Central memory CD8-positive, alpha-beta T cell (primary cell): Measurements from ENCODE around the gene TRIM56.
A peak's percentile ranks its signal among the peaks of the same experiment; 100 is the strongest.
"Not testable (repeated sequence)": the region's sequence is repeated elsewhere in the genome, so short reads cannot be mapped to it uniquely, and the experiment has no call there.

Experiments used
- ATAC-seq: fragments of 150-1000 bp; cut with Tn5 transposase; replicated peaks from 2 replicates; pipeline ENCODE4 v1.10.0; 2022; ENCODE audit warnings: mild to moderate bottlenecking, moderate FRiP score, moderate number of reproducible peaks; ENCODE audit not compliant: poor library complexity, severe bottlenecking; ENCODE audit errors: extremely low read depth
- DNase-seq, 2 donors: peaks; one replicate each; pipeline ENCODE4 v3.0.0; 2021; ENCODE audit warnings: low spot score in 2 of 2
- H3K27ac Mint-ChIP-seq: one replicate; pipeline ENCODE4 v1.8.0; 2022; ENCODE audit warnings: low read depth, mild to moderate bottlenecking, moderate library complexity, mixed read lengths
- H3K27me3 Mint-ChIP-seq: one replicate; pipeline ENCODE4 v1.8.0; 2022; ENCODE audit warnings: mixed read lengths
- H3K36me3 Mint-ChIP-seq: one replicate; pipeline ENCODE4 v1.8.0; 2022; ENCODE audit warnings: mild to moderate bottlenecking, moderate library complexity, mixed read lengths; ENCODE audit not compliant: insufficient read depth
- H3K4me1 Mint-ChIP-seq: one replicate; pipeline ENCODE4 v1.8.0; 2022; ENCODE audit warnings: mixed read lengths
- H3K4me3 Mint-ChIP-seq: one replicate; pipeline ENCODE4 v1.8.0; 2022; ENCODE audit warnings: mild to moderate bottlenecking, moderate library complexity, mixed read lengths
- H3K9me3 Mint-ChIP-seq: one replicate; pipeline ENCODE4 v1.8.0; 2022; ENCODE audit warnings: mixed read lengths

TRIM56 gene

DNA sequence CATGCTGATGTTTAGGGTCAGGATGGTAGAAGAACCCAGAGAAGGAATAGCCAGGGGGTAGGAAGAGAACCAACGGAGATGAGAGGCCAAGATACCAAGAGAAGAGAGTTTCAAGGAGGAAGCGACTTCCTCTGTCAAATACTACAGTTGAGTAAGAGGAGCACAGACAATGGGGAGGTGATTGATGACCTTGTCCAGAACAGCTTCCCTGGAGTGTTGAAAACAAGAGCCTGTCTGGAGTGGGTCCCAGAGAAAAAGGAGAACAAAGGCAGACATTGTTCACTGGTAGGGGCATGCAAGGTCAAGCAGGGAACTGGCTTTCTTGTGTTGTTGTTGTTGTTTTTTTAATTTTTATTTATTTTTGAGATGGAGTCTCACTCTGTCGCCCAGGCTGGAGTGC lies 9.6 kb upstream of the TRIM56 start:
- Mint-ChIP-seq H3K9me3 (no peaks in the 10 kb centered on the region), H3K36me3 (peaks cover 2% of the 10 kb centered on the region), H3K4me1 (peaks cover 7% of the 10 kb centered on the region), H3K27ac (peak overlapping the region; percentile 3), H3K27me3 (peaks cover 19% of the 10 kb centered on the region), H3K4me3 (no peak overlapping the region)
- DNase-seq (no peak), ATAC-seq (no peak)

DNA sequence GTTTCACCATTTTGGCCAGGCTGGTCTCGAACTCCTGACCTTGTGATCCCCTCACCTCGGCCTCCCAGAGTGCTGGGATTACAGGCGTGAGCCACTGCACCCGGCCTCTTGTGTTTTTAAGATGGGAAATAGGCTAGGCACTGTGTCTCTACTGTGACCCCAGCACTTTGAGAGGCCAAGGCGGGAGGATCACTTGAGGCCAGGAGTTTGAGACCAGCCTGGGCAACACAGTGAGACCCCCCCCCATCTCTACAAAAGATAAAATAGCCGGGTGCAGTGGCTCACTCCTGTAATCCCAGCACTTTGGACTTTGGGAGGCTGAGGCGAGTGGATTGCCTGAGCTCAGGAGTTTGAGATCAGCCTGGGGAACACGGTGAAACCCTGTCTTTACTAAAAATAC lies 9.1 kb upstream of the TRIM56 start:
- not testable (repeated sequence) for DNase-seq, H3K27ac Mint-ChIP-seq, H3K36me3 Mint-ChIP-seq, H3K9me3 Mint-ChIP-seq, H3K4me3 Mint-ChIP-seq, H3K4me1 Mint-ChIP-seq, ATAC-seq
- H3K27me3 Mint-ChIP-seq, result peaks cover 16% of the 10 kb centered on the region

DNA sequence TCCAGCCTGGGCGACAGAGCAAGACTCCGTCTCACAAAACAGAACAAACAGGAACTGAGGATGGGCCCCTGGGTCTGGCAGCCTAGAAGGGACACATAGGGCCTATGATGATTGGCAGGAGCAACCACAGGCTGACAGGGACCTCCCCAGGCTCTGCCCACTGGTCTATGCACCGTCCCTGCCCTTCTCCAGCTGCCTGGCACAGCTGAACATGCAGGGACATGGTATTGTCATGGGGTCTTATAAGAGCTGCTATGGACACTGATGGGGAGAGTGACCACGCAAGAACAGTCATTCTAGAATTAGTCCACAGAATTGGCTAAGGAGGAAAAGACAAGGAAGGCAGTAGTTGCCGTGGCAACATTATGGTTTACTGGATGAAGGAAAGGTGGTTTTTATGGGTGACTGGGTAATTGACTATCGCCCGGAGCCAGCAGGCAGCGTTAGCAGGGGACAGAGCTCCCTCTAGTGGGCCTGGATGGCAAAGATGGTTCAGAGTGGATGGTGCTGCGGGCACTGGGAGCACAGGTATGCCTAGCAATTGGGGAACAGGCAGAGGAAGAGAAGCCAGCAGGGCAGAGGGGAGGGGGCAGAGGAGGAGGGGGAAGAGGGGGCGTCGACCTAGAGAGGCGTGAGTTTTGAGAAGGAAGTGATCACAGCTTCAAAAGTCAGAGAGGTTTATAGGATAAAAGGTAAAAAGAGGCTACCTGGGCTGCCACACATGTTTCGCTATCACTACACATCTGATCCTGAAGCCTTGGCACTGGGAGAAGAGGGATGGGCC lies 7.8 kb upstream of the TRIM56 start:
- H3K27me3 Mint-ChIP-seq, result peaks cover 7% of the 10 kb centered on the region
- H3K9me3 Mint-ChIP-seq, result no peaks in the 10 kb centered on the region
- no peak overlapping the region for H3K4me3 Mint-ChIP-seq
- ATAC-seq (peak; percentile 94), DNase-seq (peak; percentile 70 to 79)
- peaks cover 2% of the 10 kb centered on the region for H3K36me3 Mint-ChIP-seq
- H3K27ac Mint-ChIP-seq, result no peak overlapping the region
- H3K4me1 Mint-ChIP-seq, result peaks cover 7% of the 10 kb centered on the region

DNA sequence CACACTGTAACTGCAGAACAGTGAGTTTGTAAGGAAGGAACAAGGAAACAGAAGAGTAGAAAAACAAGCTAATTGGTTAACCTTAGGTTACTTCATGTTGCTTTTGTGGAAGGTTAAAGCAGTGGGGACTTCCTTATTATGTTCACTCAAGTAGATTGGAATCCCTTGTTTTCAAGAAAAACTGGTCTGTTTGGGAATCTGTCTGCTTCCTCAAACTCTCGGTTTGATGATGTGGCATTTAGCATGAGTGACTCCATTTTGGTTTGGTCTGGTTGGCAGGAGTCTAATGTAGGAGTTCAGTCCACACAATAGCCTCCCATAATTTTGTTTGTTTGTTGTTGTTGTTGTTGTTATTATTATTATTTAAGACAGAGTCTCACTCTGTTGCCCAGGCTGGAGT lies 3.8 kb upstream of the TRIM56 start:
- H3K27ac Mint-ChIP-seq, result no peak overlapping the region
- H3K27me3 Mint-ChIP-seq, result no peaks in the 10 kb centered on the region
- H3K9me3 Mint-ChIP-seq, result no peaks in the 10 kb centered on the region
- DNase-seq (no peak), ATAC-seq (no peak)
- peaks cover 4% of the 10 kb centered on the region for H3K36me3 Mint-ChIP-seq
- peaks cover 26% of the 10 kb centered on the region for H3K4me1 Mint-ChIP-seq
- no peak overlapping the region for H3K4me3 Mint-ChIP-seq

DNA sequence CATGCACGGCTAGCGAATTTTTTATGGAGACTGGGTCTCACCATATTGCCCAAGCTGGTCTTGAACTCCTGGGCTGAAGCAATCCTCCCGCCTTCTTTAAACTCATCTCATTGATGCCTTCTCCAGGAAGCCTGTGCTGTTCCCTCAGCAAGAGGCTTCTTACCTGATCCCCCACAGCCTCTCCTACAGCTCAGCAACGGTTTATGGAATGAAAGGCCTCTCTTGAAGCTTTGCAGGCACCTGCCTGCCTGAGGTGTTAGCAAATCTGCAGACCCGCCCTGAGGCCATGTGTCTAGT lies 468 bp upstream of the TRIM56 start:
- H3K4me3 Mint-ChIP-seq, result peak overlapping the region; percentile 98
- no peaks in the 10 kb centered on the region for H3K27me3 Mint-ChIP-seq
- ATAC-seq (no peak), DNase-seq (no peak)
- H3K36me3 Mint-ChIP-seq, result peaks cover 15% of the 10 kb centered on the region
- H3K9me3 Mint-ChIP-seq, result no peaks in the 10 kb centered on the region
- peak overlapping the region; percentile 96 for H3K27ac Mint-ChIP-seq
- peaks cover 31% of the 10 kb centered on the region for H3K4me1 Mint-ChIP-seq

DNA sequence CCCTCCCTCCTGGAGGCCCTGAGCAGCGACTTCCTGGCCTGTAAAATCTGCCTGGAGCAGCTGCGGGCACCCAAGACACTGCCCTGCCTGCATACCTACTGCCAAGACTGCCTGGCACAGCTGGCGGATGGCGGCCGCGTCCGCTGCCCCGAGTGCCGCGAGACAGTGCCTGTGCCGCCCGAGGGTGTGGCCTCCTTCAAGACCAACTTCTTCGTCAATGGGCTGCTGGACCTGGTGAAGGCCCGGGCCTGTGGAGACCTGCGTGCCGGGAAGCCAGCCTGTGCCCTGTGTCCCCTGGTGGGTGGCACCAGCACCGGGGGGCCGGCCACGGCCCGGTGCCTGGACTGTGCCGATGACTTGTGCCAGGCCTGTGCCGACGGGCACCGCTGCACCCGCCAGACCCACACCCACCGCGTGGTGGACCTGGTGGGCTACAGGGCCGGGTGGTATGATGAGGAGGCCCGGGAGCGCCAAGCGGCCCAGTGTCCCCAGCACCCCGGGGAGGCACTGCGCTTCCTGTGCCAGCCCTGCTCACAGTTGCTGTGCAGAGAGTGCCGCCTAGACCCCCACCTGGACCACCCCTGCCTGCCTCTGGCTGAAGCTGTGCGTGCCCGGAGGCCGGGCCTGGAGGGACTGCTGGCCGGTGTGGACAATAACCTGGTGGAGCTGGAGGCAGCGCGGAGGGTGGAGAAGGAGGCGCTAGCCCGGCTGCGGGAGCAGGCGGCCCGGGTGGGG lies 2.2 kb downstream of the TRIM56 start:
- no peaks in the 10 kb centered on the region for H3K9me3 Mint-ChIP-seq
- DNase-seq, result no peak
- H3K27ac Mint-ChIP-seq, result peak overlapping the region; percentile 13
- peaks cover 45% of the 10 kb centered on the region for H3K4me1 Mint-ChIP-seq
- peak overlapping the region; percentile 98 for H3K4me3 Mint-ChIP-seq
- ATAC-seq, result no peak
- H3K27me3 Mint-ChIP-seq, result no peaks in the 10 kb centered on the region
- peaks cover 30% of the 10 kb centered on the region for H3K36me3 Mint-ChIP-seq

DNA sequence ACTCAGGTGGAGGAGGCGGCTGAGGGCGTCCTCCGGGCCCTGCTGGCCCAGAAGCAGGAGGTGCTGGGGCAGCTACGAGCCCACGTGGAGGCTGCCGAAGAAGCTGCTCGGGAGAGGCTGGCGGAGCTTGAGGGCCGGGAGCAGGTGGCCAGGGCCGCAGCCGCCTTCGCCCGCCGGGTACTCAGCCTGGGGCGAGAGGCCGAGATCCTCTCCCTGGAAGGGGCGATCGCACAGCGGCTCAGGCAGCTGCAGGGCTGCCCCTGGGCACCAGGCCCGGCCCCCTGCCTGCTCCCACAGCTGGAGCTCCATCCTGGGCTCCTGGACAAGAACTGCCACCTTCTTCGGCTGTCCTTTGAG lies 2.8 kb downstream of the TRIM56 start:
- Mint-ChIP-seq H3K27ac (no peak overlapping the region), H3K4me3 (no peak overlapping the region), H3K4me1 (peaks cover 45% of the 10 kb centered on the region), H3K36me3 (peaks cover 30% of the 10 kb centered on the region), H3K27me3 (no peaks in the 10 kb centered on the region), H3K9me3 (no peaks in the 10 kb centered on the region)
- no peak for ATAC-seq
- DNase-seq, result no peak

DNA sequence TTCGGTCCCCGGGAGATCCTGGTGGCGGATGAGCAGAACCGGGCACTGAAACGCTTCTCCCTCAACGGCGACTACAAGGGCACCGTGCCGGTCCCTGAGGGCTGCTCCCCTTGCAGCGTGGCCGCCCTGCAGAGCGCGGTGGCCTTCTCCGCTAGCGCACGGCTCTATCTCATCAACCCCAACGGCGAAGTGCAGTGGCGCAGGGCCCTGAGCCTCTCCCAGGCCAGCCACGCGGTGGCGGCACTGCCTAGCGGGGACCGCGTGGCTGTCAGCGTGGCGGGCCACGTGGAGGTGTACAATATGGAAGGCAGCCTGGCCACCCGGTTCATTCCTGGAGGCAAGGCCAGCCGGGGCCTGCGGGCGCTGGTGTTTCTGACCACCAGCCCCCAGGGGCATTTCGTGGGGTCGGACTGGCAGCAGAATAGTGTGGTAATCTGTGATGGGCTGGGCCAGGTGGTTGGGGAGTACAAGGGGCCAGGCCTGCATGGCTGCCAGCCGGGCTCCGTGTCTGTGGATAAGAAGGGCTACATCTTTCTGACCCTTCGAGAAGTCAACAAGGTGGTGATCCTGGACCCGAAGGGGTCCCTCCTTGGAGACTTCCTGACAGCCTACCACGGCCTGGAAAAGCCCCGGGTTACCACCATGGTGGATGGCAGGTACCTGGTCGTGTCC lies 3.7 kb downstream of the TRIM56 start:
- ATAC-seq (no peak), DNase-seq (no peak)
- Mint-ChIP-seq H3K4me3 (peak overlapping the region; percentile 25), H3K4me1 (peaks cover 49% of the 10 kb centered on the region), H3K9me3 (no peaks in the 10 kb centered on the region), H3K27me3 (no peaks in the 10 kb centered on the region), H3K36me3 (peaks cover 30% of the 10 kb centered on the region), H3K27ac (peak overlapping the region; percentile 53)

DNA sequence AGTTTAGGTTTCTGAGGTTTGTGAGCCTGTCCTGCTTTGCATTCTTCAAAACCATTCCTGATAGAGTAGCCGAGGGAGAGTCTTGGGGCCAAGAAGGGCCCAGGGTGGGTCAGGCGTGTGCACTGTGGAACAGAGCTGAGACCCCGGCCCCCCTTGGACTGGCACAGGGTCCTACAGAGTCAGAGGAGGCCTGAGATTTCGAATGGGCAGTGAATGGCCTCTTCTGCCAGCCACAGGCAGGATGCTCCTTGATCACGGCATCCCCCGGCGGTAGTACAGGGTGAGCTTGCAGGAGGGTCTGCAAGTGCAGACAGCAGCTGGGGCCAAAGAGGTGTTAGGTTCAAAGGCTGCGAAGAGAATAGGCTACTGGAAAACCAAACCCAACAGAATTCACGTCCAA lies 4.6 kb downstream of the TRIM56 start:
- no peak for DNase-seq
- Mint-ChIP-seq H3K4me3 (peak overlapping the region; percentile 25), H3K36me3 (peaks cover 31% of the 10 kb centered on the region), H3K9me3 (no peaks in the 10 kb centered on the region), H3K27ac (peak overlapping the region; percentile 58), H3K4me1 (peaks cover 49% of the 10 kb centered on the region), H3K27me3 (no peaks in the 10 kb centered on the region)
- no peak for ATAC-seq

DNA sequence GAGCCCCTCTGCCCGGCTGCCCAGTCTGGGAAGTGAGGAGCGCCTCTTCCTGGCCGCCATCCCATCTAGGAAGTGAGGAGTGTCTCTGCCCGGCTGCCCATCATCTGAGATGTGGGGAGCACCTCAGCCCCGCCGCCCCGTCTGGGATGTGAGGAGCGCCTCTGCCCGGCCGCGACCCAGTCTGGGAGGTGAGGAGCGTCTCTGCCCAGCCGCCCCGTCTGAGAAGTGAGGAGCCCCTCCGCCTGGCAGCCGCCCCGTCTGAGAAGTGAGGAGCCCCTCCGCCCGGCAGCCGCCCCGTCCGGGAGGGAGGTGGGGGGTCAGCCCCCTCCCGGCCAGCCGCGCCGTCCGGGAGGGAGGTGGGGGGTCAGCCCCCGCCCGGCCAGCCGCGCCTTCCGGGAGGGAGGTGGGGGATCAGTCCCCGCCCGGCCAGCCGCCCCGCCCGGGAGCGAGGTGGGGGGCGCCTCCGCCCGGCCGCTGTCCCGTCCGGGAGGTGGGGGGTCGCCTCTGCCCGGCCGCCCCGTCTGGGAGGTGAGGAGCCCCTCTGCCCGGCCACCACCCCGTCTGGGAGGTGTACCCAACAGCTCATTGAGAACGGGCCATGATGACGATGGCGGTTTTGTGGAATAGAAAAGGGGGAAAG lies 7.1 kb downstream of the TRIM56 start:
- H3K4me3 Mint-ChIP-seq, DNase-seq, H3K9me3 Mint-ChIP-seq, H3K27me3 Mint-ChIP-seq, ATAC-seq, H3K27ac Mint-ChIP-seq: not testable (repeated sequence)
- Mint-ChIP-seq H3K4me1 (peaks cover 53% of the 10 kb centered on the region), H3K36me3 (peaks cover 31% of the 10 kb centered on the region)

DNA sequence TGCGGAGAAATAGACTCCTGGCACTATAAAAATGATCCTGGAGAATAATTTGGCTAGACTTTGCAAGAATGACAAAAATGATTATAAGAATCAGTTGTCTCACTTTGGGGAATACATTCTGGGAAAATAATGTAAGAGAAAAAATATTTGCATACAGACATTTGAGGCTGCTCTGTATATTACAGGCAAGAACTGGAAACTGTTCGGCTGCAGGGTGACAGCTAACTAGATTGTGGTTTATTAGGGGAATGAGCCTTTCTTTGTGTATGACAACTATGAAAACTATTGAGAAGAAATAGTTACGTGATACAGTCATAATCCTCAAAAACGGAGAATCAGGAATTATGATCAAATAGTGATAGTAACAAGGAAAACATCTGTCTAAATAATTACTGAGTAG lies 8.6 kb downstream of the TRIM56 start:
- DNase-seq (no peak), ATAC-seq (no peak)
- H3K4me3 Mint-ChIP-seq, result no peak overlapping the region
- no peaks in the 10 kb centered on the region for H3K27me3 Mint-ChIP-seq
- peak overlapping the region; percentile 1 for H3K27ac Mint-ChIP-seq
- H3K36me3 Mint-ChIP-seq, result peaks cover 25% of the 10 kb centered on the region
- no peaks in the 10 kb centered on the region for H3K9me3 Mint-ChIP-seq
- peaks cover 52% of the 10 kb centered on the region for H3K4me1 Mint-ChIP-seq

DNA sequence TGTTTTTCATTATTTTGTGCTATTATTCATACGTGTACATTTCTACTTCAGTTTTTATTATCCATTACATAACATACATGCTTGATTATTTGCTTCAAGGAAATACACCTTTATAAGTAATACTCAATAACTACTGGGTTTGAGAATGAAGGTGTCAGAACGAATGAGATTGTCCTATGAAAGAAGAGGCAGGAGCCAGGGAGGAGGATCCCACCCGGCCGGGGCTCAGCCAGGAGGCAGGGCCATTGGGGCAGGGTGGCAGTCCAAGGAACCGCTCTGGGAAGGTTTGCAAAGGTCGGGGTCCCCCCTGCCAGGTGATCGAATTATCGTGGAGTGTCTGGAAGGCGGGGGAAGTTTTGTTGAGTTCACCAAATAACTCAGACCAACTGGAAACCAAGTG lies 9.1 kb downstream of the TRIM56 start:
- no peak for ATAC-seq

More for the DNA sequence above, 9.1 kb downstream of the TRIM56 start:
- H3K4me1 Mint-ChIP-seq, result peaks cover 47% of the 10 kb centered on the region
- H3K9me3 Mint-ChIP-seq, result no peaks in the 10 kb centered on the region
- no peaks in the 10 kb centered on the region for H3K27me3 Mint-ChIP-seq
- no peak overlapping the region for H3K4me3 Mint-ChIP-seq
- H3K27ac Mint-ChIP-seq, result peak overlapping the region; percentile 1
- peaks cover 20% of the 10 kb centered on the region for H3K36me3 Mint-ChIP-seq
- DNase-seq, result no peak
